Measurements from ENCODE around the gene GBA2. TPM values are rescaled to one million over a fixed set of nuclear protein-coding genes. Genes with fewer than 3 reads are reported as not detected.

Gene GBA2
- polyA plus RNA-seq, 1 donor: 70.2 TPM

DNA sequence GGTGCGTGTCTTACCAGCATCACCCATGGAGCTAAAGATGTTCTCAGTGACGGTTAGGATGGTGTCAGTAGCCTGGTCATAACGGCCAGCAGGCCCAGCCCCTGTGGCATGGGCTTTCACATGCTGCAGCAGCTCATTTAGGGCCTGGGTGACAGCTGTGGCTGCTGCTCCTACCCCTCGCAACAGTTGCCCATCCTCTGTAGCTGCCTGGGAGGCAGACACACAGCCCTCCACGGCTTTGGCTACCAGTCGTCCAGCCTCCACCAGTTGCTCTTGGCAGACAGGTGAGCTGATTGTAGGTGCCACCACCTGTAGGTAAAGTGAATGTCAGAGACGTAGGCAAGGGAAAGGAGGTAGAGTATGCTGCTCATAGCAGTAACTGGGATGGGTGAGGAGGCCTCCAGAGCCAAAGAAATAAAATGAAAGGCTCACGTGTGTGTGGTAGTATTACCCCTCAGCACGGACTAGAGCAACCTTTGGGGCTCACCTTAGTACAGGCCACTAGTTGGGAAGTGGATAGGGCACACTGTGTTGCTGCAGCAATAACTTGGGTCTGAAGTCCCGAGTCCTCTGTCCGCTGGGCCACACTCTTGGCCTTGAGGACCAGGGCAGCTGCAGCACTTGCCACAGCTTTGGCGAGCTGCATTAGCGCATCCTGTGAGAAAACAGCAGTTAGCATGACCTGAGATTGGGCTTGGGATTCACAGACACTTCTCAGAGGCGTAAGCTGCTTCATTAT lies 31.7 kb downstream of the GBA2 start:
- DNase-seq (ENCODE audit: low read depth): no peak

DNA sequence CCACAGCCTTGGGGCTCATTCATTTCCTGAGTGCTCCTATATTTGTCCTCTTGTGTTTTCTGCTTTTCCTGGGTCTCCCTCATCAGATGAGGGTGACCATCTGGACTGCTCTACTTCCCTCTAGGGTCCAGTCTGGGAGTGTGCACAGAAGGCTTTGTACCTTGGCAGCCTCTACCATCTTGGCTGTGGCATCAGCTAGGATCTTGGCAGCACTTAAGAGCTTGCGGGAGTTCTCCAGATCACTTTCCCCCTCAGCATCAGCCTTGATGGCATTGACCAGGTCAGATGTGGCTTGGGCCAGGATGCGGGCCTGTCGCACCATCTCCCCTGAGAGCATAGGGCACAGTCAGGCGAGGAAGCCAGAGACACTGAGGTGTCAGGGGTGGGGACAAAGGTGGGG lies 32.8 kb downstream of the GBA2 start:
- no peak for DNase-seq (ENCODE audit: low read depth)

DNA sequence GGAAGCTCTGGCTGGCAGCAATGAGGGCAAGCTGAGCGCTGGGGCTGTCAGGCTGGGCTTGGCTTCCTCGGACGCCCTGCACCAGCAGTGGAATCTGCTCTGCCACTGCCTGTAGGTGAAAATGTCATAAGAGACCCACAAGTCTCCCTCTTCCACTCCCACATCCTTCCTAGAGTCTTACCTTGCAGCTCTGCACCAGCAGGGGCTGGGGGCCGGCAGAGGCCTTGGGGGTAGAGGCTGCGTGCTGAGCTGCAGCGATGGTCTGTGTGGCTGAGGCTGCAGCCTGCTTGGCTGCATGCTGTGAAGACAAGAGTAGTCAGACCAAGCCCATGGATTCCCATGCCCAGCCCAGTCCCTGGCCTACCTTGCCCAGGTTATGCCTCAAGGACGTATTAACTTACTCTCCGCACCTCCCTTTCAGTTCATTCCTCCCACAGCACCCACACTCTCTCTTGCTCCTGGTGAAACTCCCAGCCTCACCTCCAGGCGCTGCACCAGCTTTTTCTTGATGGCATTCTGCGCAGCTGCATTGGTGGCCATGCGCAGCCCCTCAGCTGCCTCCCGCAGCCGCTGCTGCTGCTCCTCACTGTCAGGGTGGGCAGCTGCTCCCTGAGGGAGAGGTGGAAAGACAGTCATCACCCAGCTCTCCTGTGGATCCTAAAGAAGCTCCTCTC lies 34.3 kb downstream of the GBA2 start:
- DNase-seq (ENCODE audit: low read depth): no peak

DNA sequence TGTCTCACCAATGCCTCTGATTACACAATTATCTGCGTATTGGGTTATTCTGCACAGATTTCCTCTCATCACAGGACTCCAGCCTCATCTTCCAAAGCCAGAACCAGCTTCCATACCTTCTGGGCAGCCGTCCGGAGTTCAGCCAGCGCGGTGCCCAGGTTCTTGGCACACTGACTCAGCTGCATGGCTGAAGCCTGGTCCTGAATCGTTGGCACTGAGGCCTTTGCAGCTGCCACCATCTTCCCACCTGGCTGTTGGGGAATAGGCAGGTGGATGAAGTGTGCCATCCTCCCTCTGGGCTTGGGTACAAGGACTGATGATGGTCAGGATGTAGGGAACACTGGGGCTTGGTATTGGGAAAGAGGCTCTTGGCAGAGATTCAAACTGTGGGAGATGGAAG lies 34.9 kb downstream of the GBA2 start:
- DNase-seq (ENCODE audit: low read depth): no peak

DNA sequence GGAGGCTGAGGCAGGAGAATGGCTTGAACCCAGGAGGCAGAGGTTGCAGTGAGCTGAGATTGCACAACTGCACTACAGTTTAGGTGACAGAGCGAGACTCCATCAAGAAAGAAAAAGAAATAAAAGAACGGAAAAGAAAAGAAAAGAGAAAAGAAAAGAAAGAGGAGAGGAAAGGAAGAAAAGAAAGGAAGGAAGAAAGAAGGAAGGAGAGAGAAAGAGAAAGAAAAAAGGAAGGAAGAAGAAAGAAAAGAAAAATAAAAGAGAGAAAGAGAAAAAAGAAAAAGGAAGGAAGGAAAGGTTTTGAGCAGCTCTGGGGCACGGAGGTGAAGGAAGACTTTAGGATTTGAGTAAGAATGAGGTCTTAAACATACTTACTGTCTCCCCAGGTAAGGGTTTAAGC lies 35.5 kb downstream of the GBA2 start:
- DNase-seq (ENCODE audit: low read depth): no peak

DNA sequence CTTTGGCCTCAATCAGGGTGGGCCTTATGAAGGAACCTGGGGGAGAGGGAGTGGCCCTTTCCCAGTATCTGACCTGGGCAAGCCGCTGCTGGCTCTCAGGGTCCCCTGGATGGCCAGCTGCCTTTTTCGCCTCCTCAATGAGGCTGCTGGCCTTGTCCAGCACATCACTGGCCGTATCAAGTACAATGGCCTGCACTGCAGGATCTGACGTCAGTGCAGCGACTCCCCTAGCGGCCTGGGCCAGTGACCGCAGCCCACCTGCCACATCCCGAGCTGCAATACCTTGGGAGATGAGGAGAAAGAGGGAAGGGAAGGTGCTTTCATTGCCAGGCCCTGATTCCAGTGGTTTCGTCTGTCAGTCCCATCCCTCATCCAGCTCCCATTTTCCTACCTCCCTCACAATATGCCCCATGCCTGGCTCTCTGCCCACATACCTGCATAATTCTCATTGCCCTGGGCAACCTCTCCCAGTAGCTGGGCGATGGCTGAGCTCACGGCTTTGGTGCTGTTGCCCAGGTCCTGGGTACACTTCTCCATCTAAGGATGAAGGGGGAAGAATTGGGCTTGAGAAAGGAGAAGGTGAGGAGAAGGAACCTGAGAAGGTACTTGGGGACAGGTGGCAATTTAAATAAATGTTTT lies 36.1 kb downstream of the GBA2 start:
- DNase-seq (ENCODE audit: low read depth): no peak

DNA sequence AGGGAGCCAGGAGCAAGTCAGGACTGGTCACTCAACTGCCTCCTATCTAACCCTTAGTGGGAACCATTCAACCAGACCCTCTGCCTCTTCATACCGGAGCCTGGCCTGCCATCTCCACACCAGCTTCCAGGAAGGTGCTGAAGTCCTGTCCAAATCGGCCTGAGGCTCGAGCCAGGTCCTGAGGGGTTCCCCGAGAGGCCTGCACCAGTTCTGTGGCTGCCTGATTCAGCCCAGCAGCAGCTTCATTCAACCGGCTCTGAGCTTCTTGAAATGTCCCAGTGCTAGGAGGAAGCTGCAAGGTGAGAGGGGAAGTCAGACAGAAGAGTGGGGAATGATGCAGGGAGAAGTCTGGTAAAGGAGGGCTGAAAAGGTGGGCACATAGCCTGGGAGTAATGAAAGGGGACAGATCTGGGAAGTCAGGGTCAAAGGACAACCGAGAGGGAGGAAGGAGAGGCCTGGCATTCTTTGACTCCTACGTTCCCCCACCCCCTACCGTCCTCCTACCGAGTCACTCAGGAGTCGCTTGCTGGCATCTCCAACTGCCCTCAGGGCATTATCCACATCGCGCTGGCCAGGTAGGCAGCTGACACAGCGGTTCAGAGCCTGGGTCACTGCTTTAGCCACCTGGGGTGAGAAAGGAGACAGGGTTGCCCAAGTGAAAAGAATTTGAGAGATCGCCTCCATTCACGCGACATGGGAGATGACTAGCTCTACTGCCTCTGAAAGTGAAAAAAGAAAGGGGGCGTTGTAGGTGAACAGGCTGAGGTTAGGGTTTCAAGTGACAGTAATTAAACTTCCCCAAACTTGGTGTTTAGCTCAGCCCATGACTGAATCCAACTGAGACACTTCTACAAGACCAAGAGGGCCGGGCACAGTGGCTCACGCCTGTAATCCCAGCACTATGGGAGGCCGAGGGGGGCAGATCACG lies 37.3 kb downstream of the GBA2 start:
- DNase-seq (ENCODE audit: low read depth): no peak

DNA sequence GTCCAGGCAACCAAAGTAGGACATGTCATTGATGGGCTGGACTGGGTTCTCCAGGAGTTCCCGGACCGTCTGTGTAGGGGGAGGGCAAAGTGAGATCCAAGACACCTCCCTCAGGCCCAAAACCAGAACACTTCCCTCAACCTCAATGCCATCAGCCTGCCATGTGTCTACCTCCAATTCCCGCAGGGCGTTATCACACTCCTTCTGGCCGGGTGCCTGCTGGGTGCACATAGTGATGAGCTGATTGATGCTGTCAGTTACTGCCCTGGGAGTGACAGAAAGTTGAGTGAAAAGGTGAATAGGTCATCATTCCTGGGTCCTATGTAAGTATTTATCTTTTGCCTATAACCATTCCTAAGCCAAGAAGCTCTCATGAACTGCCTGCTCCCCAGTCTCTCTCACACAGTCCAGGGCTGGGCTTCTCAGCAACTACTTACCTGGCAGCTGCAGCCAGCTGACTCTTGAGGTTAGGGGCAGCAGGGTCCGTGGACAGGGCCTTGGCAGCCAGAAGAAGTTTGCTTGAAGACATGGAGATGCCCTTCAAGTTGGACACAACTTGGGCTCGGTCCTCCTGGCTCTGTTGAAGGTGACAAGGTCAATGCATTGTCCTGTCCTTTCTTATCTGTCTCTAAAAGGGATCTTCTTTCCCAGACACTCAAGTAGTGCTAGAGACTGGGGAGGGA lies 38.1 kb downstream of the GBA2 start:
- no peak for DNase-seq (ENCODE audit: low read depth)

DNA sequence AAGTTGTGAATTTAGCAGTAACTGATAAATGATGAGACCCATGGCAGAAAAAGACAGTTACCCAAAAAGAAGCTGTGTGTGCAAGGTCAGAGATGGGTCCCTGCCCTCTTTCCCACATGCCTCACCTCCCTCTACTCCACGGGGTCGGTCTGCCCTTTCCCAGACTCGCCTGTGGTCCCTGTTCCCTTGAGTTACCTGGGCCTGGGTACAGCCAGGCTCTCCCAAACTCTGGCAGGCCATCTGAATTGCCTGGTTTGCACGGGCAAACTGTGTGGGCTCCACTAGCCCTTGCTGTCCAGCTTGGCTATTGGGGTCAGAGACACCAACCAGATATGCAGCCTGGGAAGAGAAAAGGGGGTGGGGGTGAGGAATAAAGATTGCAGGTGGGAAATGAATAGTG lies 40.9 kb downstream of the GBA2 start:
- no peak for DNase-seq (ENCODE audit: low read depth)

DNA sequence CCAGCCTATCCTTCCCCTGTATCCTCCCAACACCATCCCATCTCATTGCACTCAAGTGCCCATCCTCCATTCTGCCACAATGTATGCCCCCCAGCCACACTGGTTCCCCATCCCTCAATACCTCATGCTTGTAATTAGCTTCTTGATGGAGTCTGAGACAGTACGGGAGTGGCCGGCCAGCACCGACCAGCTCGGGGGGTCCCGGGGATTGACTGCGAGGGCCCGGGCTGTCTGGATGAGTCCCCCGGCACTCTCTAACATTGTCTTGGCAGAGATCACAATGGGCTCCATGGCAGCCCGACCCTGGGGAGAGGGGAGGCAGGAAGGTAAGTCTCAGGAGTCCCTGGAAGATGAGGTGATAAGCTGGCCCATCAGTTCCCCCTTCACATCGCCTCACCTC lies 42.1 kb downstream of the GBA2 start:
- DNase-seq (ENCODE audit: low read depth): no peak

DNA sequence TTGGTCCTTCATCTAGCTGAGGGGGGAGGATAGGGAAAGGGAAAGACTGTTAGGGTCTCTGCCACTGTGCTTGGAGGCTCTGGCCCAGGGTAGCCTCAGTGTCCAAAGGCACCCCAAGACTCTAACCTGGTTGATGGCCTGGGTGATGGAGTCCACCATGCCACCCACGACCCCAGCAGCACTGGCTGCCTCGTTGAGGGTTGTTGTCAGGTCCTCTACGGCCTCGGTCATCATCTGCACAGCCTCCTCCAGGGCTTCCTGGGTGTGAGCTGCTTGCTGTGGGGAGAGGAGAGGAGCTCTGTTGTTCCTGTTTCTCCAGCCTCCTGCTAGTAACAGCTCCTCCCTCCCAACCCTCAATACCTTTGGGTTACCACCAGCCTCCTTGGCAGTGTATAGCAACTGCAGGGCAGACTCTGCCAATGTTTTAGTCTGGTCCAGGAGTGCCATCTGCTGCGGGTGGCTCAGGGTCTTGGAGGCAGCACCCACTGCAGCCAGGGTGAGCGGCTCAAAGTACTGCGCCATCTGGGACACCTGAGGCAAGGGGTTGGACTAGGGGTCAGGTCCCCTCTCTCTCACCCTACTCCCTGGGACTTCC lies 43.1 kb downstream of the GBA2 start:
- no peak for DNase-seq (ENCODE audit: low read depth)

DNA sequence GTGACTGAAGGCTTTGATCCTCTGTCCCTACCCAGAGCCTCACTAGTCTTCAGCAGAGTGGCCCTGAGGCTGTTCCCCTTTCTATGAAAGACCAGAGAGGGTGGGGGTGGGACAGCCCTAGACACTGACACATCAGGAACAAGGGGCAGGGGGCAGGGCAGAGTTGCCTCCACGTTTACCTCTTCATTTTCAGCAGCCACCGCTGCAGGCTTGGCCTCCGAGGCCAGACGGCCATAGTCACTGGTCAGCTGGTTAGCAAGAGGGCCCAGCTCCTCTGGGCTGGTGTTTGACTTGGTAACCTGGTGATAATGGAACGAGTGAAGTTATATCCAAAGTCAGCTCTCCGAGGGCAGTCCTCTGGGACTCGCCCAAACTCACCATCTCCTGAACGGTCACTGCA lies 43.7 kb downstream of the GBA2 start:
- no peak for DNase-seq (ENCODE audit: low read depth)

DNA sequence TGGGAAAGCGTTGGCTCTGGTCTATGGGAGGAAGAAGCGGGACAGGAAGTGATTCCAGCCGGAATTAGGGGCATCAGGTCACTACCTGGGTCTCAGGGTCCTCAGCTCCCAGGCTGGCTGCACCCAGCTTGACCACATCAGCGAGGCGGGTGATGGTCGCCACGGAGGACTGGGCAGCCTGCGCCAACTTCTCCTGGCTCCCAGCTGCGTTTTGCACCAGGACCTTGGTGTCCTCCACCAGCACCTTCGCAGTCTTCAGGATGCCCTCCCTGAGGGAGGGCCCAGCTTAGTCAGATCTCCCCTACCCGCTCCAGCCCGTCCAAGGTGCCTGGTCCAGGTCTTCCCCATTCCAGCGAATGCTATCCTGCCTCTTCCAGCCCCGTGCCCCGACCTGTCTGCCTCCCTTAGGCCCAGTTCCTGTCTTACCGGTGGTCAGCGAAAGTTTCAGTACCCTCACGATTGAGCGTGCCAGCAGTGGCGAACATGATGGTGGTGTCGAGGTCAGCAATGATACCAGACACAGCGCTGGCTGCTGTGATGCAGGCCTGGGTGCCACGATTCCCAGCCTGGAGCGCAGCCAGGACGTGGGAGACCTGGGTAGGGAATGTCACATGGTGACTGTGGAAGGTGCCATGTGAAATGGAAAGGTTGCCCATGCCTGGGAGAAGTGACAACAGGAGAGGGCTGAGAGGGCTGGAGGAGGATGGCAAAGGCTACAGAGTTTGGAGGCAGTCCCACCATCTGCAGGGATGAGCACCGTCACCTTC lies 44.9 kb downstream of the GBA2 start:
- no peak for DNase-seq (ENCODE audit: low read depth)

DNA sequence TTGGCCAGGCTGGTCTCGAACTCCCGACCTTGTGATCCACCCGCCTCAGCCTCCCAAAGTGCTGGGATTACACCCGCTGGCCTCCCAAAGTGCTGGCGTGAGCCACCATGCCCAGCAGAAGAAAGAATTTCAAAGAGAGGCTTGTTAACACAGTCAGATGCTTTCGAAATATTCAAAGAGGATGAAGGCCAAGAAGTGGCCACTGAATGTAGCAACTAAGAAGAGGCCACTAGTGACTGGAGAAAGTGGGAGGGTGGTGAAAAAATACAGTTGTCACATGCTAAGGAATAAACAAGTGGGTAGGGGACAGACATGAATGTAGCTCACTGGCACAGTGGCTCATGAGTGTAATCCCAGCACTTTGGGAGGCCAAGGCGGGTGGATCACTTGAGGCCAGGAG lies 46.3 kb downstream of the GBA2 start:
- DNase-seq (ENCODE audit: low read depth): no peak

DNA sequence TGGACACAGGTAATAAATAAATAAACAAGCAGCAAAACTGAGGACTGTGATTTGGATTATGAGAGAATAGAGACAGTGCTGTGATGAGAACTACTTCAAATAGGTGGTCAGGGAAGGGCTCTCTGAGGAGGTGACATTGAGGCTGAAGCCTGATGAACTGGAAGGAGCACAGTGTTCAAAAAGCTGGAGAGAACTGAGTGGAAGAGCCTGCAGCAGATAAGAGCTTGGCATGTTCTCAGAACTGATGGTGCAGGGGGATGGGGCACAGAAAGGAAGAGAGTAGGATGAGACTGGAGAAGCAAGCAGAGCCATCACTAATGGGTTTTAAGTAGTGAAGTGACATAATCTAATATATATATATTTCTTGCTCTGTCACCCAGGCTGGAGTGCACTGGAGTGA lies 48.1 kb downstream of the GBA2 start:
- DNase-seq (ENCODE audit: low read depth): no peak

DNA sequence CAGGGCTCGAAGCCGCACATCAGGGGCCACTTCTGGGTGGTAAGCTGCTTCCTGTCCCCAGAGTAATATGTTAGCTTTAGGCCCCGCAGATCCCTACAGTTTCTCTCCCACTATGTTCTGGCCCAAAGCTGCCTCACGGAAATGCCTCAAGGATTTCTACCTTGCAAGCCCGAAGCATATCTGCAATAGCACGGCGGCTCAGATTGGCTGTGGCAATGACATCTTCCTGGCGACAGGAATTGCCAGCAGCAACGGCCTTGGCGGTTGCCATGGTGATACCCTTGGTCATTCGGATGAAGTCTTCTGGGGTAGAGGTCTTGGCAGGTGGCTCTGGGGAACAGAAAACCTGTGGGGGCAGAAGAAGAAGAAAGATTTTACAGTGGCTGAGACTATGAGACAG lies 49.0 kb downstream of the GBA2 start:
- no peak for DNase-seq (ENCODE audit: low read depth)

DNA sequence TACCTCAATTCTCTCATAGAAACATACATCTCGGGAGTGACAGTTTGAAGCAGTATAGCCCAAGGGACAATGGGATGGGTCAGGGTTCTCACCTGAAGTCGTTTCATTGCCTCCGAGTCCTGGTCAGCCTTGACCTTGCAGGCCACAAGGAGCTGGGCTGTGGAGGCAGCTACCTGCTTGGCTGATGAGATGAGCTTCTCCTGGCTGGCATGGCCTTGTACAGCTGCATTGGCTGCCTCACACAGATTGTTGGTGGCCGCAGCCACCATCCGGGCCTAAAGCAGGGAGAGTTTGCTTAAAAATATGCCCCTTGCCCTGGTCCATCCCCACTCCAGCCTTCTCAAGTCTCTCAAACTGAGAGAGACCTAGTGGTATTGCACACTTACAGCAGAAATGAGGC lies 50.8 kb downstream of the GBA2 start:
- DNase-seq (ENCODE audit: low read depth): no peak

DNA sequence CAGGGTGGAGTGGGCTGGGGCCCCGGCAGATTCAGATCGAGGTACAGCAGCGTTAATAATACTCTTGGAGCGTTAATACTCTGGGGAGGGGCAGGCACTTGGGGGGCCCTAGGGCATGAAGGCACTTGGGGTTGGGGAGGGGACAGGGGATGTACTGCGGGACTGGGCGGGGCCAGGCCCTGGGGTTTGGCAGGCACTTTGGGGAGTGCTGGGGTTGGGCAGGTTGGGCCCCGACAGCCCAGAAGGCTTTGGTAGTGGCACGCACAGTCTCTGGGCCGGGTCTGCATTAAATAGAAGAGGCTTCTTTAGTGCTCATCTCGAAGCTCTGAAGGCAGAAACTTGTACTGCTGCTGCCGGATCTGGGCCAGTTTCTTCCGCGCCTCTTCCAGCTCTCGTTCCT lies 51.5 kb downstream of the GBA2 start:
- DNase-seq (ENCODE audit: low read depth): no peak

DNA sequence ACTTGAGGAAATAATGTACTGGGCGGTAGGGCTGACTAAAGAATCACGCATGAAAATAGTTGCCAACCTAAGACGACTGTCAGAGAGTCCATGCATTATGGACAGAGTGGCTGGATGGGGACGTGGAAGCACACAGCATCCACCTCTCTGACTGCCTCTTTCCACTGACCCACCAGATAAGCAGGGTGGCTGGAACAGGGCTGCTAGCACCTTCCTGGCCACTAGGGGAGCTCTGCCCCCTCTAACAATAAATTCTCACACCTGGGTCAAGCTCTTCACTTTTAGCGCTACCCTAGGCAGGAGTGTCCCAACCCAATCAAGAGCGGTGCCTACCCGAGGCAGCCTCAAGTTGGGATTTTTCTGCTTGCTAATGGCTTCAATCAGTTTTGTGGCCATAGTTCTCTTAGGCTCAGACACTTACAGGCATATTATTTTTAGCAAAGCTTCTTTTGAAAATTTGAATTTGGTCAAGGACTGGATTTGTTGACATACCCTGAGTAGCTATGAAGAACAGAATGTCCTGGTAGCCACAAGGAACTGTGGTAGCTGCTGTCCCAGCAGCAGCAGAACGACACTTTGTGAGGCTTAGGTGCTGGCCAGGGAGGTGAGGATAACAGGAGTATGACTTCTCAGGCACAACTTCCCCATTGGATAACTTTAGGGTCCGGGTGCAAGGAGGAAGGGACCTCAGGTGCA lies 52.4 kb downstream of the GBA2 start:
- no peak for DNase-seq (ENCODE audit: low read depth)

DNA sequence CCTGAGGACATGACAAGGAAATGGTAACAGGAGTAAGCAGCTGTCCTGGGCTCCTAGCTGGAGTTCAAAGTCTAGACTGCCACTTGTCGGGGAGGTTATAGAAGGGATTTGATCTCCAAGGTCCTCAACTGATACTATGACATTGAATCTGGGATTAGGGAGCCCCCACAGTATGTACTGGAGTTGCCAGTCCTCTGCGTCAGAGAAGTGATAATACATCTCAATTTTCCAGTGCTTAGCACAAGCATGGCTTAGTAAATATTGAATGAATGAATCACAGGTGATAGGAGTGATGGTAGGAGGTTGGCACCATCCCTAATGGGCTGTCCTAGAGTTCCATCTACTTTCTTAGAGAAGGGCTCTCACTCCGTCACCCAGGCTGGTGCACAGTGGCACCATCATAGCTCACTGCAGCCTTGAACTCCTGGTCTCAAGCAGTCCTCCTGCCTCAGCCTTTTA lies 53.1 kb downstream of the GBA2 start:
- DNase-seq (ENCODE audit: low read depth): no peak
